ENCODE results near the gene STAT4.

The STAT4 gene

DNA sequence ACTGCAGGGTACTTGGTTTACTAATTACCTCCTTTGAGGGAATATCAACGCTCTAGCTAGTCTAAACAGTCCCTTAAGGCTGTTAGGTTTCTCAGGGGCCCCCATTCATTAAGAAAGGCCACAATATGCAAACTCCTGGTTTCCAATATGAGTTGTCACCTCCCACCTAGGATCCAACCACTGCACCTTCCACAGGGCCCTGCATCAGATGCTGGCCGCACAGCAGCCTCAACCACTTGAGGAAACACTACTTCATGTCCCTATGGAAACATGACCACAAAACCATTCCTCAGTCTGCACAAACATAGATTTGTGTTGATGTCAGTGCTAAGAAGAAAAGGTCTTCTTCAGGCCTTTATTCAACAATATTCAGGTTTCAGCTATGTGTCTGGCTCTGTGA is 40.9 kb downstream of the STAT4 start:
- Histone ChIP-seq H4K20me1 (ENCODE audit: low read depth, low read length) (no peaks in the 10 kb centered on the region), H3K36me3 (ENCODE audit: low read length) (no peaks in the 10 kb centered on the region), H3K9ac (ENCODE audit: low read length) (no peak overlapping the region), H3K9me2 (replicated peaks; ENCODE audit: insufficient read depth, low read length) (no peaks in the 10 kb centered on the region), H3K27me3 (ENCODE audit: low read length) (no peaks in the 10 kb centered on the region), H3K4me2 (ENCODE audit: low read depth, low read length, poor library complexity, severe bottlenecking) (no peak overlapping the region), H3K79me2 (ENCODE audit: insufficient read depth, low read length) (no peaks in the 10 kb centered on the region), H3K27ac (ENCODE audit: low read depth, low read length) (no peak overlapping the region), H3F3A (ENCODE audit: insufficient read depth) (no peaks in the 10 kb centered on the region), H3K4me3 (ENCODE audit: insufficient read depth, low read length, poor library complexity, severe bottlenecking) (no peak overlapping the region), H2AFZ (ENCODE audit: low read depth, low read length, severe bottlenecking) (no peak overlapping the region), H3K9me3 (ENCODE audit: insufficient read depth, low read length) (no peaks in the 10 kb centered on the region)
- TF ChIP-seq, protein P1, sequence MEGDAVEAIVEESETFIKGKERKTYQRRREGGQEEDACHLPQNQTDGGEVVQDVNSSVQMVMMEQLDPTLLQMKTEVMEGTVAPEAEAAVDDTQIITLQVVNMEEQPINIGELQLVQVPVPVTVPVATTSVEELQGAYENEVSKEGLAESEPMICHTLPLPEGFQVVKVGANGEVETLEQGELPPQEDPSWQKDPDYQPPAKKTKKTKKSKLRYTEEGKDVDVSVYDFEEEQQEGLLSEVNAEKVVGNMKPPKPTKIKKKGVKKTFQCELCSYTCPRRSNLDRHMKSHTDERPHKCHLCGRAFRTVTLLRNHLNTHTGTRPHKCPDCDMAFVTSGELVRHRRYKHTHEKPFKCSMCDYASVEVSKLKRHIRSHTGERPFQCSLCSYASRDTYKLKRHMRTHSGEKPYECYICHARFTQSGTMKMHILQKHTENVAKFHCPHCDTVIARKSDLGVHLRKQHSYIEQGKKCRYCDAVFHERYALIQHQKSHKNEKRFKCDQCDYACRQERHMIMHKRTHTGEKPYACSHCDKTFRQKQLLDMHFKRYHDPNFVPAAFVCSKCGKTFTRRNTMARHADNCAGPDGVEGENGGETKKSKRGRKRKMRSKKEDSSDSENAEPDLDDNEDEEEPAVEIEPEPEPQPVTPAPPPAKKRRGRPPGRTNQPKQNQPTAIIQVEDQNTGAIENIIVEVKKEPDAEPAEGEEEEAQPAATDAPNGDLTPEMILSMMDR (IDR thresholded peaks at IDR 0.05; ENCODE audit: insufficient read depth, low read length, poor library complexity, severe bottlenecking): no peak
- TF ChIP-seq EZH2phosphoT487 (conservative IDR thresholded peaks at IDR 0.05; ENCODE audit: low read length): no peak

DNA sequence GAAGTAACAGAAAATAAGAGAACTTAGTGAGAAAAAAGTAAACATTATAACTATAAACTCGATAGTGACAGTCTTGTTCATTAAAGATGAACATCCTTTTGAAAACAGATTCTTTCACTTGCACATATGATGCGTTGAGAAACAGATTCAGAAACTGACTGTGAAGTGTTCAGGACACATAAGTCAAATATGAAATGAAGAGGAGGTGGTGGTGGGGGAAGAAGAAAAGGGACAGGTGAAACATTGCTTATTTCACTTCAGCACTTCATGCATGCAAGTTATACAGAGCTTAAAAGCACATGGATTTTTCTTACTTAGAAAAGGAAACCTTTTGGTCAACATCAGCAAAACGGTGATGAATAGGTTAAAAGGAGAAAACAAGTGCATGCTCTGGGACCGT is 42.5 kb downstream of the STAT4 start:
- Histone ChIP-seq H3K27me3 (ENCODE audit: low read length) (no peaks in the 10 kb centered on the region), H3K4me3 (ENCODE audit: insufficient read depth, low read length, poor library complexity, severe bottlenecking) (no peak overlapping the region), H2AFZ (ENCODE audit: low read depth, low read length, severe bottlenecking) (no peak overlapping the region), H3K27ac (ENCODE audit: low read depth, low read length) (no peak overlapping the region), H3K9me2 (replicated peaks; ENCODE audit: insufficient read depth, low read length) (no peaks in the 10 kb centered on the region), H3K4me2 (ENCODE audit: low read depth, low read length, poor library complexity, severe bottlenecking) (no peak overlapping the region), H3K36me3 (ENCODE audit: low read length) (no peaks in the 10 kb centered on the region), H3K79me2 (ENCODE audit: insufficient read depth, low read length) (no peaks in the 10 kb centered on the region), H3F3A (ENCODE audit: insufficient read depth) (no peaks in the 10 kb centered on the region), H3K9me3 (ENCODE audit: insufficient read depth, low read length) (no peaks in the 10 kb centered on the region), H3K9ac (ENCODE audit: low read length) (no peak overlapping the region), H4K20me1 (ENCODE audit: low read depth, low read length) (no peaks in the 10 kb centered on the region)
- TF ChIP-seq, protein P1 (IDR thresholded peaks at IDR 0.05; ENCODE audit: insufficient read depth, low read length, poor library complexity, severe bottlenecking): no peak
- no peak for TF ChIP-seq EZH2phosphoT487 (conservative IDR thresholded peaks at IDR 0.05; ENCODE audit: low read length)

DNA sequence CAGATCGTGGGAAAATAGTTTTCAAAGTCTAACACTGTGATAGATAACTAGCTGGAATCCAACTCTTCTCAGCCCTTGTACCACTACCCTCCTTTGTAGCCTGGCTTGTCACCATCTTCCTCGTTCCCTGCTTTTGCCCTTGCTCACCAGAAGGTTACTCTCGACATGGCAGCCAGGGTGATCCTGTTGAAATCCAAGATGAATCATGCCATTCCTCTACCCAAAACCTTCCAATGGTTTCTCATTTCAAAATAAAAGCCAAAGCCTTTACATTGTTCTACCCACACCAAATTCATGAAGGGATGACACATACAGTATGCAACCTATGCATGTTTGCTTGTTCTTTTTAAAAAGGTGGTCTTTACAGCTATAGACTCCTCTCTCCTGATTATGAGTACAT is 45.7 kb downstream of the STAT4 start:
- no peaks in the 10 kb centered on the region for H3K9me3 ChIP-seq (ENCODE audit: insufficient read depth, low read length)
- no peak overlapping the region for H2AFZ ChIP-seq (ENCODE audit: low read depth, low read length, severe bottlenecking)
- no peak overlapping the region for H3K27ac ChIP-seq (ENCODE audit: low read depth, low read length)
- no peaks in the 10 kb centered on the region for H3K9me2 ChIP-seq (replicated peaks; ENCODE audit: insufficient read depth, low read length)
- no peak overlapping the region for H3K4me2 ChIP-seq (ENCODE audit: low read depth, low read length, poor library complexity, severe bottlenecking)
- no peak for TF ChIP-seq EZH2phosphoT487 (conservative IDR thresholded peaks at IDR 0.05; ENCODE audit: low read length)
- TF ChIP-seq, protein P1 (IDR thresholded peaks at IDR 0.05; ENCODE audit: insufficient read depth, low read length, poor library complexity, severe bottlenecking): no peak
- H3K4me3 ChIP-seq (ENCODE audit: insufficient read depth, low read length, poor library complexity, severe bottlenecking): no peak overlapping the region
- no peak overlapping the region for H3K9ac ChIP-seq (ENCODE audit: low read length)
- H4K20me1 ChIP-seq (ENCODE audit: low read depth, low read length): no peaks in the 10 kb centered on the region
- no peaks in the 10 kb centered on the region for H3K27me3 ChIP-seq (ENCODE audit: low read length)
- no peaks in the 10 kb centered on the region for H3K79me2 ChIP-seq (ENCODE audit: insufficient read depth, low read length)
- H3F3A ChIP-seq (ENCODE audit: insufficient read depth): no peaks in the 10 kb centered on the region
- no peaks in the 10 kb centered on the region for H3K36me3 ChIP-seq (ENCODE audit: low read length)
